Body of pancreas (tissue), 4 donors: ENCODE measurements around the gene RAP1GAP2.

Experiments
- CTCF ChIP-seq, 7 experiments: fragments of 450-650 bp in 4 of 7; fragments of 200-600 bp in 3 of 7; sonication (generic) in 3 of 7; IDR thresholded peaks; one replicate each; pipeline ENCODE4 v1.5.1; 2016 to 2019; ENCODE audit warnings: antibody characterized with exemption in 7 of 7
- POLR2A ChIP-seq, 3 donors: fragments of 450-650 bp; IDR thresholded peaks; one replicate each; pipeline ENCODE4 v1.6.1; 2016; ENCODE audit warnings: antibody characterized with exemption in 3 of 3, mild to moderate bottlenecking in 2 of 3

GRCh38 chr17:2961446-2961845, 165.2 kb downstream of the RAP1GAP2 start:
- TF ChIP-seq CTCF (IDR thresholded peaks at IDR 0.05) (no peak), POLR2A (IDR thresholded peaks at IDR 0.05) (no peak)
